GM18519 (cell line): Measurements from ENCODE around the gene COG2.
A peak's percentile ranks its signal among the peaks of the same experiment; 100 is the strongest.
"Not testable (repeated sequence)": the region's sequence is repeated elsewhere in the genome, so short reads cannot be mapped to it uniquely, and the experiment has no call there.

Experiments
- ATAC-seq: cut with Tn5 transposase; IDR thresholded peaks from one replicate; pipeline ENCODE4 v1.9.1; 2021; ENCODE audit warnings: mild to moderate bottlenecking, moderate library complexity; ENCODE audit not compliant: unreplicated experiment, low FRiP score

The COG2 gene

DNA sequence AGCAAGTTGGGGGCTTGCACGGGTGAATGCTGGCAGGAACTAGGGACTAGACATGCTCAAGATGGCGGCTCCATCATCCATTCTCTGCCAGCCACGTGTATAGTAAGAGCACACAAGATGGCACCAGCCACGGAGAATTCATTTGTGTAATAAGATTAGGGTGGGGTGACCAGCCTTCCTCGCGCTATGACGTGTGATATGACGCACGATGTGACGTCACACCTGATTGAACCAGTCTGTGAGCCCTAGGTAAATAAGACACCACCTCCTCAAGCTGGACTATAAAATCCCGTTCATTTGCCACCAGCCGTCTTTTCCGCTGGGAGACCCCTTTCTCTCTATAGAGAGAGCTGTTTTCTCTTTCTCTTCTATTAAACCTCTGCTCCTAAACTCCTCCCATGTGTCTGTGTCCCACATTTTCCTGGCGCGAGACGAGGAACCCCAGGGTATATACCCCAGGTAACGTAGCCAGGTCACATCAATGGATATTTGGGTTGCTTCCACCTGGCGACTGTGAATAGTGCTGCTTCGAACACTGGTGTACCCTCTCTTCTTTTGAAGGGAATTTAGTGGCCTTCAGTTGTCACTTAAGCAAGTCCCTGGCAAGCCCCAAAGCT is 18.1 kb upstream of the COG2 start:
- no peak for ATAC-seq

DNA sequence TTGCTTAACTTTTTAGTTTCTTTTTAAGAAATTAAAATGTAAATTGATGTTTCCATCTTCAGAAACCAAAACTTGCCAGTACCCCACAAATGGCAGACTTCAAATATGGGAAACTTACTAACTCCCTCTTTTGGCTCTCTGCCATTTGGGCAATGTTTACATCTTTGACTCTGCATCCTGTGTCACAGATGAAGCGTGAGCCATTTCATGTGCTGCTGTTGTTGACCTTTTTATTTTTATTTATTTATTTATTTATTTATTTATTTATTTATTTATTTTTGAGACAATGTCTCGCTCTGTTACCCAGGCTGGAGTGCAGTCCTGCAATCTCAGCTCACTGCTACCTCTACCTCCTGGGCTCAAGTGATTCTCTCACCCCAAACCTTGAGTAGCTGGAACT is 16.0 kb upstream of the COG2 start:
- ATAC-seq = no peak

DNA sequence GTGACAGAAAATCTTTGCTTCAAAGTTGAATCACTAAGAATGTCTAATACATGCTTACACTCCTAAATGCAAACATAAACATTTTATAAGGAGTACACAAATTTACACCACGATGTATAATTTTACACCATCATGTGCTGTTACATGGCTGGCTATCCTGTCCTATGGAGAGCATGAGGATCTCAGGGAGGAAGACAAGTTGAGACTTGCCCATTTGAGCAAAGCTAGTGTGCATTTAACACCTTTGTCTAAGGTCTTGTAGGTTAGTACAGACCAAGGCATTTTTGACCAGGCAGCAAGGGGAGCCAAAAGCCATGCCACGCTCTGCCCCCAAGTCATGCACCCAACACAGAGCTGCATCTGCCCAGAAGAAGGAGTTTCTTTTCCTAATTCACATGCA is 14.5 kb upstream of the COG2 start:
- no peak for ATAC-seq

DNA sequence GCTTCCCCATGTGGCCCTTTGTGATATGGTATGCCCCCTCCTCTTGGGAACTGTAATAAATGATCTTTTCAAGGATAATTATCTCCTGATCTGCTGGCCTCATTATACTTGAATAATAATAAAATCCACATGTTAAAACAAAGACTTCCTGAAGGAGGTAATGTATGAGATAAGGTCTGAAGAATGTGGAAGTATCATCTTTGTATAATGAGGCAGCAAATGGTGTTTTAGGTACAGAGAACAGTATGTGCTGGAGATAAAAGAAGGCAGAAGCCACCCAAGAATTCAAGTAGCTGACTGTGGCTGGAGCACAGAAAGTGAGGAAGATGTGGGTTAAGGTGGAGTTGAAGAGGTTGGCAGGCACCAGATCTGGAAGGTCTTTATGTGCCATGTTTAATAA is 12.8 kb upstream of the COG2 start:
- ATAC-seq = no peak

DNA sequence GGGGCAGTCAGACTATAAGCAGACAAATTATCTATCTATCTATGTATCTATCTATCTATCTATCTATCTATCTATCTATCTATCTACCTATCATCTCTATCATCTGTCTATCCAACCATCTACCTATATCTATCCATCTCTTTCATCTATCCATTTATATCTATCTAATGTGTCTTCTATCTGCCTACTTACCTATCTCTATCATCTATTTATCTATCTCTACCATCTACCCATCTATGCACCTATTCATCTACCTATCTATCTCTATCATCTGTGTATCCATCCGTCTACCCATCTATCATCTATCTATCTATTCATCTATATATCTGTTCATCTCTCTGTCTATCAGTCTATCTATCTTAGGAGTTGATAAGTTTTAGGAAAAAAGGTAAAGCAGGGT is 10.8 kb upstream of the COG2 start:
- ATAC-seq = no peak

DNA sequence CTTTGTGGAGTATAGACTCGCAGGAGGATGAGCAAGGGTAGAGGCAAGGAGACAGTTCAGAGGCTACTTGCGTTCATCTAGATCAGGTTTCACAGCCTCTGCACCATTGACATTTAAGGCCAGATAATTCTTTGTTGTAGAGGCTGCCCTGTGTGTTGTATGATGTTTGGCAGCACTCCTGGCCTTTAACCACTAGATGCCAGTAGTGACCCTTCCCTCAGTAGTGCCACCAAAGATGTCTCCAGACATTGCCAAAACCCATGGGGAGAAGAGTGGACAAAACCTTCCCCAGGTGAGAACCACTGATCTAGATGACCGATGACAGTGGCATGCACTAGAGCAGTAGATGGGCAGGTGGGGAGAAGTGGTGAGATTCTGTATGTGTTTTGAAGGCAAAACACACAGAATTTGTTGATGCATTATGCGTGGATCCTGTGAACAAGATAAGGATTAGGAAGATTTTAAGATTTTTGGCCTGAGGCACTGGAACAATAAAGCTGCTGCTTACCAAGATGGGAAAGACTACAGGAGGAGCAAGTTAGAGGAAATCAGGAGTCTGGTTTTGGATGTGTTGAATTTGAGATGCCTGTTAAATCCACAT is 9.9 kb upstream of the COG2 start:
- no peak for ATAC-seq

DNA sequence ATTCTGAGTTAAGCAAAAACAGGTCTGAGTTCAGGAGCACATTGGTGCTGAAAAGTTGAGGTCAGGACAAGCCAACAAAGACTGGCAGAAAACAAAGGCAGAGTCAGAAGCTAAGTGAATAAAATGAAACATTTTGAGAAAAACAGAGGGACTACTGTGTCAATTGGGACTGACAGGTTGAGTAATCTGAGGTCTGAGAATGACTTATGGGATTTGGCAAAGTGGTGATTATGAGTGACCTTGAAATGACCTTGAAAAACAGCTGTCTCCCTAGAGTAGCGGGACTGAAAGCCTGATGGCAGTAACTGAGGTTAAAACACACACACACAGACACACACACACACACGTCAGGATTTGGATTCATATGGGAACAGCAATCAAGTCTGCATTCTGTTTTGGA is 8.8 kb upstream of the COG2 start:
- no peak for ATAC-seq

DNA sequence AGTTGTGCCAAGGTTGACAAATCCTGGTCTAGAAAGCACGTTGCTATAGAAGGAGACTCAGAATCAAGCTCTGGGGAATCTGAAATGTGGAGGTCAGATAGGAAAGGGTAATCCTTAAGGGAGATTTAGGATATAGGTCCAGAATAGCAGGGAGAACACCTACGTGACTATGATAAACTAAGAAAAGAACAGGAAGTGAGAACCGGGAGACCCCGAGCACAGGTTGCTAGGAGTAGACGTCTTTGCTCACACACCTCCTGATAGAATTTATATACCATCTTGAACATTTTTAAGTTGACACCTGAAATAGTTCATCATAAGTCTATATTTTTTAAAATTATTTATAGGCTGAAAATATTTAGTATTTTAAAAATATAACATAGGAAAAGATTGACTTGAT is 7.9 kb upstream of the COG2 start:
- no peak for ATAC-seq

DNA sequence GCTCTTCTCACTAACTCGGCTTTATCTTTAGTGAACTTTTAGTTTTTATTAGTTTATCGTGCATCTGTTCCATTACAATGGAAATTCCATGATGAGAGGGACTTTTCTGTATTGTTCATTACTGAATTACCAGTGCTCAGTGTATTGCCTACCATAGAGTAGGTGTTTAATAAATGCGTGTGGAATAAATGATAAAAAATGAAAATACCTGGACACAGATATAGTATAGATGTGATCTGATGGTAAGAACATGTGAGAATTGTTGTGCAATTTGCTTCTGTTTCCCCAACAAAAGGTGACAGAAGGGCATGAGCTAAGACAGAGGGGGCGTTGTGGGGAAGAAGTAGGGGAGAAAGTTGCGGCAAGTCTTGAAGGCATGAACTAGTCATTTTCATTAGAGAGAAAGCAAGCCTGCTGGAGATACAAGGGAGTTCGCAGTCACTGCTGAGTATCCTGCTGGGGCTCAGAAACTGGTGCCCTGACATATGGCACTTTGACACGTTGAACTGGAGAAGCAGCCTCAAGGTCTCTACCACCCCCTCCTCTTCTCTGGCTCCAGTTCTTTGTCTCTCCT is 5.6 kb upstream of the COG2 start:
- ATAC-seq = no peak

DNA sequence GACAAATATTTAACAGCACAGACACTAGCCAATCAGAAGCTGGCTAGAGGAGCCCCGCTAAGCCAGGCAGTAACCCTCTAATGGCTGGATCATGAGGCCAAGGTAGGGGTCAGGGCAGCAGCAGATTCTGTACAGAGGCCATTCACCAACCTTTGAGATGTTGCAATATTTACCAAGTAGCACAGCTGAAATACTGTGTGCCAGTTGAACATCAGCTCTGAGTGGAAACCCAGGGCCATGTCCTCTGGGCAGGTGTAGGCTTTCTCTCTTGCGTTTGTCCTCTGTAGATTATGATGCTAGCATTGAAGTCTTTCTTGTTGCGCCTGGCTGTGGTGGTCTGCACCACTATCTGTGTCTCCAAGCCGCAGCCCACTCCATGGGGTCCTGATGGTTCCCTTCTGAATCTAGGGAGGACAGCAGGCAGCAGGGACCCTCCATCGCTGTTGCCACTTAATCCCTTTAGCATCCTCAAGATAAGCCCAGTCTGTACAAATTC is 2.5 kb upstream of the COG2 start:
- ATAC-seq = no peak

DNA sequence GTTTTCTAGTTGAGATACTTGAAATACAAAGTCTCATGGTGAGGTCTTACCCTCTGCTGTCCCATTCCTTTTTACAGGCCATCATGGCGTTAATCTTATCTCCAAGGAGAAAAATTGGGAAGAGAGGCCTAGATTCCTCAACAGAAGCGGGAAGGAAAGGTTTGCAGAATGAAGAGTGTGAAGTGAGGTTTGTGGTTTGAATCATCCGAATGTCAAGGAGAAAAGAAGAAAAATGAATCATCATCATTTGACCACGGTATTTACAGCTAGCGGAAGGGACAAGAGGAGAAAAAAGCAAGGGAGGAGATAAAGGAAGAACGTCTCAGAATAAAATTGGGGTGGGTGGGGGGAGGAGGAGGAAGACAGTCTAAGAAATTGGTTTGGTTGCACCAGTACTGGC is 935 bp upstream of the COG2 start:
- ATAC-seq = no peak

DNA sequence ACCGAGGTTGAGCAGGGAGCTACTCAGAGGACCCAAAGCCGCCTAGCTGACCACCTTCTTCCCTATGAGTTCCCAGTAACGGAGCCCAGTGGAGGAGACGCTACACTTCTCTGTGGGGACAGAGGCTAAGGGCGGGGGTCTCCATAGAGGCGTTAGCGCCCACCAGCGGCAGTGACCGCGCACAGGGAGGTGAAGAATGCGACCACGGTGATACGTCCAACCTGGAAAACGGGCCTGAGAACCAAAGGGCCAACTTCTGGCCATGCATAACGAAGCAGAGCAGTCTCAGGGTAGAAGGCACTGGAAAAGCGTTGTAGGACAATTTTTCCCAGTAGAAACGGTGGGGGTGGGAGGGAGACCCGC is 400 bp upstream of the COG2 start:
- ATAC-seq = peak; percentile 3

DNA sequence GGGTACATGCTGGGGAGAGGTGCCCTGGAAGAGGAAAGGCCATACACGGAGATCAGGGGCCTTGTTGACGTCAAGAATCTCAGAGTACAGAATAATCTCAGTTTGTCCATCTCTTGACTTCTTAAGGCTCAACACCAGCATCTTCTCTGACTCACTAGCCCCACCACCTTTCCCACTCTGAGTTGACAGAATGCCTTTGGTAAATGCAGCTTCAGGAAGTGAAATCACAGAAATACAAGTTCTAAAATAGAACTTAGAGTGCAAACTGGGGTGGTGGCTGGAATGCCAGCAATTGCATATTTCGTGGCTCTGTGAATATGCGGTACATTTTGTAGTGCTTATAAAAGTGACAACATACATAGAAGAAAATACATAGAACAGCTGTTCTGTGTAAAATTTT is 1.6 kb downstream of the COG2 start:
- ATAC-seq = no peak

DNA sequence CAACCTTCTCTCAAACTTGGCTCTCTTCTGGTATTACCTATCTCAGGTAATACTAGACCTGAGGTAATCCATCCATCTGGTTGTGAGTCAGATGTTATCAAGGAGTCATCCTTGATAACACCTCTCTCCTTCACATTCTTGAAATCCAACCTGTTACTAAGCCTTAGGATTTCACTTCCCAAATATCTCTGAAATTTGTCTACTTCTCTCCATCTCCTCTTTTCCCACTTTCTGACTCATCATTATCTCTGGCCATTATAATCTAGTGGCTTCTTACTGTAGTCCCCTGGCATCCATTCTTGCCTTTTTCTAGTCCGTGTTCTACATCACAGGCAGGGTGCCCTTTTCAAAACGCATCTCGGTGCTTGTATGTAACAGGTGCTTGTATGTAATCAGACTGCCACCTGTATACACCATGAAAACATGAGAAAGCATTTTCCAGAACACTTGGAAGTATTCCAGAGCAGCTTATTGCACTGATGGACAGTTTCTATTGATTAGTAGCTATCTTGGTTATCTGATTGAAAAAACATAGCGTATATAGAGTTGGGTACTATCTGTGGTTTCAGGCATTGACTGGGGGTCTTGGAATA is 4.5 kb downstream of the COG2 start:
- no peak for ATAC-seq

DNA sequence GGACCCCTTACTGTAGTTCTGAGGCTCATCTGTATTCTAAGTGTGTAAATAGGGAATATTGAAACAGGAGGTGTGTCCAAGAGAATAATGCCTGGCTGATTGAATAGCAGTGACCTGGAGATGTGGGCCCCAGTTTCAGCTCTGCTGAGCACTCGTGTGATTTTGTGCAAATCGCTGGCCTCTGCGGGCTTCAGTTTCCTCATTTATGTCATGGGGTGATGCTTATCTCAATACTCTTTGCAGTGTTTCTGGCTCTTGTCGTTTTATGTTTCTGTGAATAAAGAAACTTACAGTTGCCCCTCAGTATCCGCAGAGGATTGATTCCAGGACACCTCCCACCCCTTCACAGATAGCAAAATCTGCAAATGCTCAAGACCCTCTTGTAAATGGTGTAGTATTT is 5.0 kb downstream of the COG2 start:
- no peak for ATAC-seq

DNA sequence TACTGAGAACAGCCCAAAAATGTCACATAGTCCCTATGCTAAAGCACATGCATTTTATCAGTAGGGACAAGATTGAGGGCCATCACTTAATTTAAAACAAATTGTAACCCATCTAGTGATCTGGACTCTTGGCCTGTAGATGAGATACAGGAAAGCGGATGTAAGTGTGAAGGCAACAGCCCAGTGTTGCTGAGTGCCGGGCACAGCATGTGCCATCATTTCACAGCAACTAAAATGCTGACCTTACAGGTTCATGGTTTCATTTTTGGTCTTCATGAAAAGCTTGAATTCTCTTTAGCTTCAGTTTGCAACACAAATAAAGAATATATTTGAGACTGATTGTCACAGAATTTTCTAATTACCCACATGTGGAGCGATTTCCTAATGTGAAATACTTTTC is 5.8 kb downstream of the COG2 start:
- no peak for ATAC-seq

DNA sequence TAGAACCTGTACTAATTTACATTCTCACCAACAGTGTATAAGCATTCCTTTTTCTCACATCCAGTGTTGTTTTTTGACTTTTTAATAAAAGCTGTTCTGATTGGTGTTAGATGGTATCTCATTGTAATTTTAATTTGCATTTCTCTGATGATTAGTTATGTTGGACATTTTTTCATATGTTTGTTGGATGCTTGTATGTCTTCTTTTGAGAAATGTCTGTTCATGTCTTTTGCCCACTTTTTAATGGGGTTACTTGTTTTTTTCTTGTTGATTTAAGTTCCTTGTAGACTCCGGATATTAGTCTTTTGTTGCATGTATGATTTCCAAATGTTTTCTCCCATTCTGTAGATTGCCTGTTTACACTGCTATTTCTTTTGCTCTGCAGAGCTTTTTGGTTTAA is 8.0 kb downstream of the COG2 start:
- no peak for ATAC-seq

DNA sequence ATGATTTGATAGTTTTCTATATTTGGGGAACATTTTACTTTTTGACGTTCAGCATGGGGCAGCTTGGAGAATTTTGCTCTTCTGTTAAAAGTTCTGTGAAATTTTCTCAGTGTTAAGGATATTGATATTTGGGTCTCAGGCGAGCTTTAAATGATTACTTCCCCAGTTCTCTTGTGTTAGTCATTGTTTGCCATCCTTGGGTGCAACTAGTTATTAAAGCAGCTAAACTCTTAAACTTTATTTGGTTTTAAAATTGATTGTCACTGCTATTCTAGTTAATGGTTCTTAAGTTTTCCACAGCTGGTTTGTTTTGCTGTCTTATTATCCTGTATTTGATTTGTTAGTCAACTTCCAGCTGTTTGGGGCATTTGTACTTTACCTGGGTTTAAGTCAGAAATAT is 9.0 kb downstream of the COG2 start:
- ATAC-seq = no peak

DNA sequence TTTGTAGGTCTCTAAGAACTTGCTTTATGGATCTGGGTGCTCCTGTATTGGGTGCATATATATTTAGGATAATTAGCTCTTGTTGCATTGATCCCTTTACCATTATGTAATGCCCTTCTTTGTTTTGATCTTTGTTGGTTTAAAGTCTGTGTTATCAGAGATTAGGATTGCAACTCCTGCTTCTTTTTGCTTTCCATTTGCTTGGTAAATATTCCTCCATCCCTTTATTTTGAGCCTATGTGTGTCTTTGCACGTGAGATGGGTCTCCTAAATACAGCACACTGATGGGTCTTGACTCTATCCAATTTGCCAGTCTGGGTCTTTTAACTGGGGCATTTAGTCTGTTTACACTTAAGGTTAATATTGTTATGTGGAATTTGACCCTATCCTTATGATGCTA is 14.4 kb downstream of the COG2 start:
- not testable (repeated sequence) for ATAC-seq

DNA sequence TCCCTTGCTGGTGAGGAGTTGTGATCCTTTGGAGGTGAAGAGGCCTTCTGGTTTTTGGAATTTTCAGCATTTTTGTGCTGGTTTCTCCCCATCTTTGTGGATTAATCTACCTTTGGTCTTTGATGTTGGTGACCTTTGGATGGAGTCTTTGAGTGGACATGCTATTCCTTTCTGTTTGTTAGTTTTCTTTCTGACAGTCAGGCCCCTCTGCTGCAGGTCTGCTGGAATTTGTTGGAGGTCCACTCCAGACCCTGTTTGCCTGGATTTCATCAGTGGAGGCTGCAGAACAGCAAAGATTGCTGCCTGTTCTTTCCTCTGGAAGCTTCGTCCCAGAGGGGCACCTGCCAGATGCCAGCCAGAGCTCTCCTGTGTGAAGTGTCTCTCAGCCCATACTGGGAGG is 15.8 kb downstream of the COG2 start:
- ATAC-seq = not testable (repeated sequence)

DNA sequence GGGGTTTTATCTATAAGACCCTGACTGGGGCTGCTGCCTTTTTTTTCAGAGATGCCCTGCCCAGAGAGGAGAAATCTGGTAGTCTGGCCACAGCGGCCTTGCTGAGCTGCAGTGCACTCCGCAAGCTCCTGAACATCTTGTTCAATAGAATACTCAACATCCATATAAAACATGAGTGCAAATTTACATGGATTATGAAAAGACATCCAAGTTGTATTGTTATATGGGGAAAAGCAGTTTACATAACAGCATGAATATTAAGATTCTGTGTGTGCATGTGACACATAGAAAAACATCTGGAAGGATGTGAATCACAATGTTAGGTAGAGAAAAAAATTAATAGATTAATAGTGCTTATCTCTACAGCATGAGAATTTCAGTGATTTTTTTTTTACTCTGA is 16.4 kb downstream of the COG2 start:
- no peak for ATAC-seq

DNA sequence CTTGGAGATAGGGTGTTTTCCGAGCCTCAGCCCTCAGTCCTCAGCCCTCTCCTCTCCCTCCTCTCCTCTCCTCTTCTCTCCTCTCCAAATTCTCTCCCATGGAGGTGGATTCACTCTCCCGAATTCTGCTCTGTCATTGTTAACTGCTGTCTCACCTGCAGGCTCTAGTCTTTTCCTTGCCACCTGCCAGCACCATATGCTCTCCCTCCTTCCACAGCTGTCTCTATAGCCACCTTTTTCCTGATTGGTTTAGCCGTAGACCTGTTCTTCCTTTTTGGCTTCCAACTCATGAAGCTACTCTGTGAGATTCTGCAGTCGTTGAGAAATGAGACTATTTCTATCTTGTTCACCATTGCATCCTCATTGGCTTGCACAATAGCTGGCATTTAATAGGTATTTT is 19.7 kb downstream of the COG2 start:
- no peak for ATAC-seq
